ENCODE results near the gene OOEP.
"Not testable (repeated sequence)": the region's sequence is repeated elsewhere in the genome, so short reads cannot be mapped to it uniquely, and the experiment has no call there.

- TF ChIP-seq ZFP30 (CRISPR knock-in tag; IDR thresholded peaks at IDR 0.05); PPARA (CRISPR knock-in tag; IDR thresholded peaks at IDR 0.05; ENCODE audit: borderline replicate concordance); ESRRG (CRISPR knock-in tag; IDR thresholded peaks at IDR 0.05); ZC3H10 (CRISPR knock-in tag; IDR thresholded peaks at IDR 0.05); OSR1 (CRISPR knock-in tag; IDR thresholded peaks at IDR 0.05); POU6F1 (CRISPR knock-in tag; IDR thresholded peaks at IDR 0.05; ENCODE audit: borderline replicate concordance, low read depth); CSDC2 (CRISPR knock-in tag; IDR thresholded peaks at IDR 0.05); ZFP3 (CRISPR knock-in tag; IDR thresholded peaks at IDR 0.05); SNAI2 (CRISPR knock-in tag; IDR thresholded peaks at IDR 0.05); ISL1 (CRISPR knock-in tag; IDR thresholded peaks at IDR 0.05); RARB (CRISPR knock-in tag; IDR thresholded peaks at IDR 0.05); CREB5 (CRISPR knock-in tag; IDR thresholded peaks at IDR 0.05; ENCODE audit: low read depth): not testable (repeated sequence)
Observed at GRCh38 chr6:73381531-73381930, 11.8 kb upstream of the OOEP start.

All from SK-N-SH treated with all-trans-retinoic acid at 6 μM for 48 hours (cell line).